GM19438 (cell line): ENCODE measurements around the gene MPZL1.
"Not testable (repeated sequence)": the region's sequence is repeated elsewhere in the genome, so short reads cannot be mapped to it uniquely, and the experiment has no call there.

Source experiments
- ATAC-seq: cut with Tn5 transposase; IDR thresholded peaks from one replicate; pipeline ENCODE4 v1.9.1; 2021; ENCODE audit warnings: low read depth; ENCODE audit not compliant: unreplicated experiment

Gene MPZL1

GRCh38 chr1:167803358-167804207 lies 81.8 kb downstream of the MPZL1 start:
- peak; percentile 98 for ATAC-seq

GRCh38 chr1:167805041-167805556 lies 83.3 kb downstream of the MPZL1 start:
- no peak for ATAC-seq

GRCh38 chr1:167806235-167806634 lies 84.5 kb downstream of the MPZL1 start:
- not testable (repeated sequence) for ATAC-seq

GRCh38 chr1:167806676-167807075 lies 84.9 kb downstream of the MPZL1 start:
- ATAC-seq, result not testable (repeated sequence)

- no peak for ATAC-seq
These were observed 86.3 kb downstream of the MPZL1 start for GRCh38 chr1:167808104-167808503.

- no peak for ATAC-seq
These were observed 86.9 kb downstream of the MPZL1 start for GRCh38 chr1:167808690-167809089.

- no peak for ATAC-seq
These were observed 91.2 kb downstream of the MPZL1 start for GRCh38 chr1:167812972-167813371.

GRCh38 chr1:167815650-167816049 lies 93.9 kb downstream of the MPZL1 start:
- ATAC-seq, result no peak

- ATAC-seq, result peak; percentile 58
These were observed 98.3 kb downstream of the MPZL1 start for GRCh38 chr1:167819849-167820683.

- no peak for ATAC-seq
These were observed 99.0 kb downstream of the MPZL1 start for GRCh38 chr1:167820684-167821355.

- ATAC-seq, result no peak
These were observed 99.5 kb downstream of the MPZL1 start for GRCh38 chr1:167821356-167821685.

GRCh38 chr1:167821969-167822685 lies 100.3 kb downstream of the MPZL1 start:
- ATAC-seq, result no peak

- ATAC-seq, result no peak
These were observed 102.5 kb downstream of the MPZL1 start for GRCh38 chr1:167824163-167824794.

- ATAC-seq, result no peak
These were observed 103.8 kb downstream of the MPZL1 start for GRCh38 chr1:167825419-167826079.

- ATAC-seq, result no peak
These were observed 104.3 kb downstream of the MPZL1 start for GRCh38 chr1:167826127-167826526.

GRCh38 chr1:167829868-167830267 lies 108.1 kb downstream of the MPZL1 start:
- no peak for ATAC-seq

- not testable (repeated sequence) for ATAC-seq
These were observed 108.9 kb downstream of the MPZL1 start for GRCh38 chr1:167830668-167831067.

- no peak for ATAC-seq
These were observed 110.9 kb downstream of the MPZL1 start for GRCh38 chr1:167832693-167833092.

- no peak for ATAC-seq
These were observed 112.1 kb downstream of the MPZL1 start for GRCh38 chr1:167833904-167834303.
